ENCODE results near the gene FCHO1.

- TF ChIP-seq SUZ12 (IDR thresholded peaks at IDR 0.05) (no peak), FOXM1 (IDR thresholded peaks at IDR 0.05; ENCODE audit: borderline replicate concordance) (no peak), HDGF (IDR thresholded peaks at IDR 0.05; ENCODE audit: borderline replicate concordance) (no peak), FOXA1 (IDR thresholded peaks at IDR 0.05) (no peak), BHLHE40 (IDR thresholded peaks at IDR 0.05; ENCODE audit: borderline replicate concordance) (no peak), NFRKB (IDR thresholded peaks at IDR 0.05) (no peak), FOXK2 (IDR thresholded peaks at IDR 0.05) (no peak), ZNF384 (IDR thresholded peaks at IDR 0.05) (no peak), ARNT (IDR thresholded peaks at IDR 0.05) (no peak), SP1 (IDR thresholded peaks at IDR 0.05) (no peak), ELF4 (IDR thresholded peaks at IDR 0.05) (no peak)
Observed at GRCh38 chr19:17837972-17838371, 86.7 kb downstream of the FCHO1 start.

Data from HEK293T (cell line).